ENCODE results near the gene BACH1.

- no peak for TF ChIP-seq SIN3A (IDR thresholded peaks at IDR 0.05; ENCODE audit: borderline replicate concordance, insufficient read depth, low read depth, low read length)
- no peak for TF ChIP-seq CTCF (IDR thresholded peaks at IDR 0.05)
- TF ChIP-seq POLR2AphosphoS5 (IDR thresholded peaks at IDR 0.05; ENCODE audit: low read depth, low read length): no peak
- no peak for TF ChIP-seq REST (IDR thresholded peaks at IDR 0.05; ENCODE audit: insufficient read depth in 1 of 2, low read depth in 2 of 2, low read length in 1 of 2)
Observed at GRCh38 chr21:29326914-29327554, 28.3 kb downstream of the BACH1 start.
